ENCODE data around the gene KBTBD13.

- TF ChIP-seq POLR2A (IDR thresholded peaks at IDR 0.05; ENCODE audit: low read depth, low read length): no peak
- TF ChIP-seq TAF1 (IDR thresholded peaks at IDR 0.05; ENCODE audit: low read depth, low read length): no peak
- no peak for TF ChIP-seq POLR2AphosphoS5 (IDR thresholded peaks at IDR 0.05; ENCODE audit: low read depth, low read length)
- TF ChIP-seq SPI1 (IDR thresholded peaks at IDR 0.05; ENCODE audit: low read depth, low read length): no peak
- TF ChIP-seq POU2F2 (IDR thresholded peaks at IDR 0.05; ENCODE audit: low read depth, low read length): no peak
These were observed 8.7 kb downstream of the KBTBD13 start for GRCh38 chr15:65085207-65085753.

Data from GM12891 (cell line).